Endothelial cell of umbilical vein (primary cell): Measurements from ENCODE around the gene BCL2A1. TPM values are rescaled to one million over a fixed set of nuclear protein-coding genes. Genes with fewer than 3 reads are reported as not detected.

Experiments used
- BruUV-seq: library from RNA; stranded (reverse); fragments of 400-500 nt; replicated peaks from 2 replicates; lab custom pipeline; 2021; lab: Mats Ljungman, UMichigan
- CTCF ChIA-PET: fragments of 300-600, 350-600 bp; sonication (Branson Sonifier 250); formaldehyde crosslinking; loops from one replicate; lab custom pipeline; 2021; ENCODE audit warnings: antibody characterized with exemption, inconsistent platforms; lab: Charles Lee
- POLR2A ChIA-PET: fragments of 300-600, 350-600 bp; sonication (Branson Sonifier 250); formaldehyde crosslinking; loops from one replicate; lab custom pipeline; 2021; ENCODE audit warnings: antibody characterized with exemption, inconsistent platforms; lab: Charles Lee
- DNase-seq: peaks from one replicate; pipeline ENCODE4 v3.0.0-alpha.2; 2011; ENCODE audit warnings: low read depth, low spot score
- FAIRE-seq: peaks from 2 replicates; lab custom pipeline; 2011; peaks lifted over from hg19 to GRCh38; lab: Jason Lieb, UNC
- H2AFZ ChIP-seq: 2 replicates; pipeline ENCODE4 v1.6.0; 2012; ENCODE audit warnings: low read depth, low read length, control low read depth, inconsistent platforms
- H3K27ac ChIP-seq: 2 replicates; pipeline ENCODE4 v1.5.1; 2011; ENCODE audit warnings: low read depth, mild to moderate bottlenecking, control low read depth, low read length, moderate library complexity; ENCODE audit not compliant: insufficient read depth
- H3K27me3 ChIP-seq, 2 experiments: 2 replicates each; pipeline versions ENCODE4 v1.6.0 to v1.6.1; 2011; ENCODE audit warnings: low read length in 2 of 2, mixed read lengths in 1 of 2; ENCODE audit not compliant: control insufficient read depth in 2 of 2, insufficient read depth in 2 of 2
- H3K36me3 ChIP-seq, 2 experiments: 2 replicates in 1 of 2; 3 replicates in 1 of 2; pipeline ENCODE4 v1.5.1; 2011; ENCODE audit warnings: low read length in 2 of 2, mild to moderate bottlenecking in 1 of 2, moderate library complexity in 1 of 2; ENCODE audit not compliant: control insufficient read depth in 2 of 2, insufficient read depth in 2 of 2; ENCODE audit errors: extremely low read depth in 1 of 2
- H3K4me1 ChIP-seq: 3 replicates; pipeline ENCODE4 v1.5.1; 2011; ENCODE audit warnings: mild to moderate bottlenecking, low read length; ENCODE audit not compliant: control insufficient read depth, insufficient read depth; ENCODE audit errors: extremely low read depth
- H3K4me2 ChIP-seq: 2 replicates; pipeline ENCODE4 v1.6.1; 2011; ENCODE audit warnings: low read length, control low read depth, mixed read lengths; ENCODE audit not compliant: insufficient read depth
- H3K4me3 ChIP-seq, 3 experiments: fragments of 200-600 bp in 1 of 3; sonication (generic), shearing (Covaris generic) in 1 of 3; replicated peaks in 1 of 3; 2 replicates each; pipeline ENCODE4 v1.5.1; 2011 to 2016; ENCODE audit warnings: control low read depth in 3 of 3, low read length in 3 of 3, mild to moderate bottlenecking in 2 of 3, inconsistent platforms in 1 of 3, low read depth in 1 of 3, moderate library complexity in 1 of 3; ENCODE audit not compliant: insufficient read depth in 1 of 3
- H3K79me2 ChIP-seq: 2 replicates; pipeline ENCODE4 v1.6.0; 2012; ENCODE audit warnings: low read length, inconsistent platforms; ENCODE audit not compliant: control insufficient read depth, insufficient read depth
- H3K9ac ChIP-seq: replicated peaks from 2 replicates; pipeline ENCODE3; 2011; ENCODE audit warnings: low read length, control low read depth; ENCODE audit not compliant: insufficient read depth; ENCODE audit errors: extremely low read depth
- H3K9me1 ChIP-seq: replicated peaks from 3 replicates; pipeline ENCODE4 v1.6.0; 2011; ENCODE audit warnings: mild to moderate bottlenecking, low read length; ENCODE audit not compliant: control insufficient read depth, insufficient read depth; ENCODE audit errors: extremely low read depth
- H3K9me3 ChIP-seq: replicated peaks from 2 replicates; pipeline ENCODE4 v1.5.1; 2012; ENCODE audit warnings: low read length, inconsistent platforms; ENCODE audit not compliant: control insufficient read depth, insufficient read depth
- H4K20me1 ChIP-seq: replicated peaks from 2 replicates; pipeline ENCODE3; 2011; ENCODE audit warnings: mild to moderate bottlenecking, low read length; ENCODE audit not compliant: control insufficient read depth, insufficient read depth; ENCODE audit errors: extremely low read depth
- GATA2 ChIP-seq: IDR thresholded peaks from 2 replicates; pipeline ENCODE4 v1.7.0; 2011; ENCODE audit warnings: low read depth, mild to moderate bottlenecking, moderate library complexity, mixed read lengths, low read length; ENCODE audit not compliant: insufficient read length, insufficient read depth
- JUN ChIP-seq: IDR thresholded peaks from 2 replicates; pipeline ENCODE4 v1.6.1; 2011; ENCODE audit warnings: borderline replicate concordance, low read depth; ENCODE audit not compliant: insufficient read length, insufficient read depth
- POLR2A ChIP-seq: IDR thresholded peaks from 2 replicates; pipeline ENCODE4 v1.6.1; 2012; ENCODE audit warnings: low read depth, mild to moderate bottlenecking, control low read depth, low read length
- POLR2AphosphoS5 ChIP-seq: IDR thresholded peaks from 2 replicates; pipeline ENCODE4 v1.6.1; 2012; ENCODE audit warnings: low read depth, mild to moderate bottlenecking, control low read depth, low read length, moderate library complexity; ENCODE audit not compliant: insufficient read depth
- dilution Hi-C: fragments of 300-500 bp; cut with MboI; formaldehyde crosslinking; loops from one replicate; pipeline ENCODE4 v1.15.0; 2019; ENCODE audit warnings: low sequenced_read_pairs; ENCODE audit not compliant: extremely low pct_ligation_motif_present
- intact Hi-C: fragments of 100-400 bp; cut with micrococcal nuclease; formaldehyde crosslinking; loops from one replicate; pipeline ENCODE4 v1.10.0; 2022
- polyA plus RNA-seq, 4 experiments: library from polyadenylated mRNA; depleted of rRNA in 3 of 4; stranded (reverse) in 3 of 4; unstranded in 1 of 4; fragments of >200 nt; gene quantifications; 2 replicates each; pipeline versions ENCODE4 v1.2.1 to v1.2.3, GENCODE V29; 2011 to 2012; ENCODE audit warnings: missing spikeins in 1 of 4
- total RNA-seq: library from RNA; stranded (reverse); gene quantifications from 2 replicates; pipeline ENCODE4 v1.2.3, GENCODE V29; 2021

Gene BCL2A1
- total and polyA plus RNA-seq, 2 donors (not counting 3 experiments of a cell fraction or from before 2014, with no cell fraction given), result not detected

GRCh38 chr15:79924379-79924778 lies 46.6 kb downstream of the BCL2A1 start:
- BruUV-seq, result no TSS peak
- TF ChIP-seq JUN, result no peak
- Histone ChIP-seq H3K4me2 (peak overlapping the region; percentile 97), H3K9me3 (no peaks in the 10 kb centered on the region), H2AFZ (peak overlapping the region; percentile 97), H3K4me1 (peaks cover 10% of the 10 kb centered on the region), H3K9me1 (no peaks in the 10 kb centered on the region), H3K27ac (no peak overlapping the region), H3K79me2 (peaks cover 15% of the 10 kb centered on the region), H3K9ac (peak overlapping the region; percentile 86), H4K20me1 (no peaks in the 10 kb centered on the region), H3K27me3 (no peaks in the 10 kb centered on the region), H3K36me3 (no peaks in the 10 kb centered on the region), H3K4me3 (peak overlapping the region; percentile 87 to 96 (median 92))
- FAIRE-seq (no peak), DNase-seq (no peak)
- CTCF ChIA-PET, result no interaction called here
- dilution Hi-C loops (no loop called here), intact Hi-C loops (loop anchor here (5.0 kb wide), 1 partner anchor 282 kb away; no protein-coding TSS in a partner anchor)
- POLR2A ChIA-PET, result no interaction called here

GRCh38 chr15:79923515-79924169 lies 47.4 kb downstream of the BCL2A1 start:
- Histone ChIP-seq H3K4me3 (peak overlapping the region; percentile 87 to 96 (median 92)), H3K79me2 (peaks cover 15% of the 10 kb centered on the region), H3K9ac (peak overlapping the region; percentile 86), H2AFZ (peak overlapping the region; percentile 97), H3K27ac (peak overlapping the region; percentile 52), H3K9me1 (no peaks in the 10 kb centered on the region), H3K27me3 (no peaks in the 10 kb centered on the region), H4K20me1 (no peaks in the 10 kb centered on the region), H3K9me3 (no peaks in the 10 kb centered on the region), H3K4me1 (peaks cover 10% of the 10 kb centered on the region), H3K36me3 (no peaks in the 10 kb centered on the region), H3K4me2 (peak overlapping the region; percentile 97)
- dilution Hi-C loops (no loop called here), intact Hi-C loops (loop anchor here (1.0 to 5.0 kb wide), 7 partner anchors 27 to 281 kb away; partner anchors contain the start of genes FAH and ZFAND6)
- FAIRE-seq (peak; percentile 96), DNase-seq (peak; percentile 93)
- ChIA-PET POLR2A (interaction anchor here (0.9 to 1.2 kb wide), 3 partner anchors 70 to 136 kb away, joined by 3 read pairs; partner anchors contain the start of gene ZFAND6), CTCF (interaction anchor here (1.0 to 1.9 kb wide), 7 partner anchors 12 to 543 kb away, joined by 3 to 10 read pairs (median 5); partner anchors contain the start of gene ZFAND6)
- no TSS peak for BruUV-seq
- TF ChIP-seq GATA2 (no peak), POLR2AphosphoS5 (peak; percentile 34), POLR2A (peak; percentile 85)
